AG08396 (cell line): ENCODE data around the gene CADPS.
A peak's percentile ranks its signal among the peaks of the same experiment; 100 is the strongest.

Experiments used
- DNase-seq: peaks from one replicate; pipeline ENCODE4 v3.0.0; 2012; ENCODE audit warnings: low spot score, mixed read lengths

The CADPS gene

DNA sequence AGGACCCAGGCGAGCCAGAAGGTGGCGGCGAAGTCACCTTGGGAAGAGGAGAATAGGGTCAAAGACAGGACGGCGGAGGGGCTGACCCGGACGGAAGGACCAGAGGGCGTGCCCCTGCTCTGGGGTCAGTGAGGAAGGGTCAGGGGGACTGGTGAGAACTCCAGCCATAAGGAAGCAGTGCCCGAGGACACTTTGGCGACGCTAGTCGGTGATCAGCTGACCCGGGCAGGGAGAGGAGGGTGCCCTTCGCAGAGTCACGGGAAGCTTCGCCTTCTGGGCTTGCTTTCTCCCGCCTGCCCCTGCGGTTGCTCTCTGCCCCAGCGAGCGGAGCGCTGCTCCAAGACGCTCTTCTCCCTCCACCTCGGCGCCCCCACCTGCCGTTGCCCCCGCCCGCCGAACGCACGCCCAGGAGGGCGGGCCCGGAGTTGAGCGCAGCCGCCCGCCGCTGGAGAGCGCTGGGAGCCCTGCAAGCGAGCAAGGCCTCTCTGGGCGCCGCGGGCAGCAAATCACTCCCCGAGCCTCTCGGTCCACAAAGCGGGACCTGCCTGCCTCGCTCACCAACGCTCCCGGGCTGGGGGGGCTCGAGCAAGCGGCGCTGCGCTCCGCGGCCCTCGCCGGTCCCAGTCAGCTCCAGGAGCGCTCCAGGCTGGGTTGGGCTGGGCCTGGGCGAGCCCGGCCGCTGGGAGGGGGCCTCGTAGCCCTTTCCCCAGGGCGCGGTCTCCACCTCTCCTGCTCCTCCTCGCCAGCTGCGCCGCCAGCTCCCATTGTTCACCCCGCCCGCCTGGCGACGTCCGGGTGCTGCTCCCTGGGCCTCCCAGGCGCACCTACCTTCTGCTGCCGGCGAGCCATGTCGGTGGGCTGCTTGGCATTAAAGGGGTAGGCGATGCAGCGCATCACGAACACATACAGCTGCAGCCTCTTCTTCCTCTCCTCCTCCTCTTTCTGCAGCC is 1.2 kb downstream of the CADPS start:
- peak; percentile 48 for DNase-seq

DNA sequence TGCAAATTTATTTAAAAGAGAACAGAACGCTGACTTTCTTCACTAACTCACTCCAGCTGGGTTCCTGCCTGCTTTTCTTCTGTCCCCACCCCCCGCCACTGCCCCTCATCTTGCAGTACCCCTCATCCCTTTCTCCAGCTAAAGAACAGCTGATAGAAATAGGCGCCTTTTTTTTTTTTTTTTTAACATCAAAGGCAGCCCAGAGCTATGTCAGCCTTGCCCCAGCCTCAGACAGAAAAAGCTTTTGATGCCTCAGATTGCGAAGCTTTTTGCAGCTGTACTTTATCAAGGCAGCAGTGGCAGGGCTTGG is 1.8 kb downstream of the CADPS start:
- DNase-seq, result peak; percentile 21

DNA sequence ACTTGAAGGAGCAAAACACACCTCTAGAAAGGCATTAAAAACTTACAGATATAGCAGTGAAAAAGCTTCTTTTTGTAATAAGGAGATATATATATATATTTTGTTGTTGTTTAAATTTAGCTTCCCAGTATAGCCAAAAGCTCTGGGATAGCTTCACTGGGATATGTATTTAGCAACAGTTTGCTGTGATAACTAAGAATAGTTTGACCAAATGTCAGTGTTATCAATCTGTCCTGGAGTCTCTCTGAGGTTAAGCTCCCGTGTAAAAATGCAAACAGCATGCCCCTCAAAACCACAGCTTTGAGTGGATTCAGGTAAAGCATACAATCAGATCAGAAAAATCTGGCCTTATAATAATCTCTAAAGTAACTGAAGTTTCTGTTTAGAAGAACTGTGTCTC is 2.9 kb downstream of the CADPS start:
- DNase-seq, result no peak

DNA sequence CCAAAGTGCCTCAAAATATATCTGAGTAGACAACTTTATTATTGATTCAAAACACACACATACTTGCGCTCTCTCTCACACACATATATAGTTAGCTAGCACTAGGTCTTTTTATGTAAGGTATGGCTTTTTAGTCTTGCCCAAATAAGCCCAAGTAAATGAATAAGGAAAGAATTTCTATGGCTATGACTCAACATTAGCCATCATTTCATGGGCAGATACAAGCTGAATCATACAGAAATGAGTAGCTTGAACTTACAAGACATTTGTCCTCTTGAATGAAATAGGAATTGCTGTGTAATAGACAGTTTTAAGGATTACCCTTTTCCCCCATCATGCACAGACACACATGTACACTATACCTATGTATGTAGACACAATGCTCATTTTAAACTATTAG is 4.9 kb downstream of the CADPS start:
- DNase-seq, result peak; percentile 21

DNA sequence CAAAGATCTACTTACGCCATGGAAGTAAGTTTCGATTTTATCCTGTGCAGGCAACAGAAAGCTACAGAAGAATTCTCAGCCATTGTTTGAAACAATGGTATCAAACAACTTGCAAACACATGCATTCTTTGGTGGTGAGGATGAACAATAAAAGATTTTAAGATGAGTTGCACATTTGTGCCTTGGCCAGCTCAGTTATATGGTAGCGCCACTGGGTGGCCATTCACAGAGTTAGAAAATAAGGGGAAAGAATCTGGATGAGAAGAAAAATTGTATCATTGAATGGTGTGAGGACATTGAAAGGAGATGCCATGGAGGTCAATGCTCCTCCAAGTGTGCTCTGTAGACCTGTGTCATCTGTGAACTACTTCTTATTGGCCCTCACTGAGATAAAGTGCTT is 11.6 kb downstream of the CADPS start:
- no peak for DNase-seq

DNA sequence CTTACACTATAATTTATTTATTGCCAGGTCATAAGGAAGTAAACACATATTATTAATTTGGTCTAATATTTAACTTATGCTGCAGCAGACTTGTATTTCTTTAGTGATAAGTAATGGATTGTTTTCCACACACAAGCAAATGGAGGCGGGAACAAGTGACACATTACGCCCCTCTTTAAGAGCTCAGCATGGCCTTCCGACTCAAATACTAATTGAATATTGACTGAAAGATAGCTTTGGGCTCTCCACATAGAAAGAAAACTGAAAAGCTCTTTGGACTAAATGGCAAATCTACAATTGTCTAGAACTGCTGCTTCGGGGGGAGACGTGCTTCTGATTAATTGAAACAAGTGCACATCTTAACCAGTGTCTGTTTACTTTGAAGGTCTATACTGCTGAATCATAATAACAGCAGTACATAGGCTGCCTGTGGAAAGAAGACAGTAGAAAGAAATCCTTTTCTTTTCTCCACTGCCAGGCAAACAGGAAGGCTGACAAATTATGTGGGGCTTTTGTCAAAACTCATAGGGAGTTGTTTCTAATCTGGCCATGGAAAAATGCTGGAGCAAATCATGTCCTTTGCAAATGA is 15.9 kb downstream of the CADPS start:
- no peak for DNase-seq

DNA sequence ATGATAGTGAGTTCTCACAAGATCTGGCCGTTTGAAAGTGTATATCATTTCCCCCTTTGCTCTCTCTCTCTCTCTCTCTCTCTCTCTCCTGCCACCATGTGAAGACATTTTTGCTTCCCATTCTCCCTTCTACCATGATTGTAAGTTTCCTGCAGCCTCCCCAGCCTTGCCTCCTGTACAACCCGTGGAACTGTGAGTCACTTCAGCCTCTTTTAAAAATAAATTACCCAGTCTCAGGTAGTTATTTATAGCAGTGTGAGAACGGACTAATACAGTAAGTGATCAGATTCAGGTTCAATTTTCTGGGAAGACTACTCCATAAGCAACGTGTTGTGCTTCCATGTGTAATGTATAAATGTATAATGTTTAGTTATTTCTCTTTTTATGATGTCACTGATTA is 29.2 kb downstream of the CADPS start:
- DNase-seq, result no peak

DNA sequence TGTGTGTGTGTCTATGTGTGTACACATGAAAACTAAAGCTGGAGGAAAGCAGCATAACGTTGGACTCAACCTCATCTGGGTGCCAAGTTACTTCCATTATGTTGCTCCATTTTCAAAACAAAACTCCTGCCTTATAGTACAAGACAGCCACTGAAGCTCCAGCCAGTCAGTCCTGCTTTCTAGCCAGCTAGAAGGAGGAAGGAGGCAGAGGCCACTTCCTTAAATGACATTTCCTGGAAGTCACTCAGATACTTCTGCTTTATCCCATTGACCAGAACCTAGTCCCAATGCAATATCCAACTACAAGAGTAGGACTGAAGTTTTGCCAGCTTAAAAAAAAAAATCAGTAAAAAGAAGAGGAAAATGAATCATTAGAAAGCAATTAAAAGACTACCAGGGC is 31.7 kb downstream of the CADPS start:
- no peak for DNase-seq

DNA sequence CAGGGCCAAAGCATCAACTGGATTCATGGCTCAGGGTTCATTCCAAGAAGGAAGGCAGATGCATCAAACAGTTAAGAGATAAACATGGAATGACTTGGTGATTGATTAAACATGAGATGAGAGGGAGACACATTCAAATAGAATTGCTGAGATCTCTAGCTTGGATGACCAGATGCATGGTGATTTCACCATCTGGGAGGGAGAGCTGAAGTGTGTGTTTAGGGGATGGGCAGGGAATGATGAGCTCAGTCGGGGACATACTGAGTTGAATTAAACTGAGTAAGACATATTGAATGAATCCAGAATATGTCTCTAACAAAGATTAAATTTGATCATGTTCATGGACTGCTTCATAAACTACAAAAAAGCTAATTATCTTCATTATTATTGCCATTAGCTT is 35.5 kb downstream of the CADPS start:
- no peak for DNase-seq

DNA sequence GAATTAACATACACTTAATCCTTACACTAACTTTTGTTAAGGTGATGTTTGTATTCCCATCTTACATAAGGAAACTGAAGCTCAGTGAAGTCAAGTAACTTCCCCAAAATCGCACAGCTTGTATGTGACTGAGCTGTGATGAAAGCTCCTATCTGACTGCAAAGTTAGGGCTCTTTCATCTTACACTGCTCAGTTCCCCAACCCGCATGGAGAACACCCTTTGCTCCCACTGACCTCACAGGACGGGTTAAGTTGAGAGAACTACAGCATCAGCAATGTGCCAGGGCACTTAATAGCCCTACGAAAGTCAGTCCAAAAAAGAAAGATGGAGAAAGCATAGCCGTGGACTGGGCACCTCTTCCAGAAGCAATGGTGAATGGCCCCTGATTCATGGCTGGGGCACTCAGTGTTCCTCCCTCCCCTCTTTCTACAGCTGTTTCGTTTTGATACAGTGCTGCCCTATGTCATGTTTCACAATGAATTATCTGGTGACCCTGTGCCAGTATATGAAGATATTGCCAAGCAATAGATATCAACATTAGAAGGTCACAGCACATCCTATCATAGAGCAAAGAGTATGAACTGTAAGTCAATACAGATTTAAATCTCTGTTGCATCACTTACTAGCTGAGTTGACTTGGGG is 38.0 kb downstream of the CADPS start:
- no peak for DNase-seq

DNA sequence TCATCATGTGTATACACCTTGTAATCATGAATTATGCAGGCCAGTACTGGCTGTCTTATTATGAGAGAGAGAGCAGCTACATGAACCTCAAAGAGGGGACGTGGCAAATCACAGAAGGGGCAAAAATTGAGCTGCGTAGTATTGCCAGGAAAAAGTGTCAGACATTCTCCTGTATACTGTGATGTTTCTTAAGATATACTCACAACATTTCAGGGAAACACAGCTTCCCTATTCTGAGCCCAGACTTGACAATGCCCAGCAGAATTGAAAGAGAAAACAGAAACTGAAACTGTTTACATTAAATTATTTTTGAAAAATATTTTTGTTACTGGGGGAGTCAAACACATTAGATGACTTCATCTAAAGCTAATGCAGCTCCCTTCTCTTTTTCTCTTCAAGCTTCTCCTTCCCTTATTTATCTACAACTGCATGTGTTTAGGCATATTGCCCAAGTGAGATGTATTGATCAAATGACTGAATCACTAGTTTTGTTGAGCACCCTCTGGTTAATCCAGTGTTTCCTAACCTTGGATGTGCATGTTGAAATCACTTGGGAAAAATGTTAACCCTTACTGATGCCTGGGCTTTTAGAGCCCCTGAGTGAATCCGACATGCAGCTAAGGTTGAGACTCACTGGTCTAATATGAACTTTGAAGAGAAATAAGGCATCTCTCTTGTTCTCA is 39.5 kb downstream of the CADPS start:
- DNase-seq, result no peak

DNA sequence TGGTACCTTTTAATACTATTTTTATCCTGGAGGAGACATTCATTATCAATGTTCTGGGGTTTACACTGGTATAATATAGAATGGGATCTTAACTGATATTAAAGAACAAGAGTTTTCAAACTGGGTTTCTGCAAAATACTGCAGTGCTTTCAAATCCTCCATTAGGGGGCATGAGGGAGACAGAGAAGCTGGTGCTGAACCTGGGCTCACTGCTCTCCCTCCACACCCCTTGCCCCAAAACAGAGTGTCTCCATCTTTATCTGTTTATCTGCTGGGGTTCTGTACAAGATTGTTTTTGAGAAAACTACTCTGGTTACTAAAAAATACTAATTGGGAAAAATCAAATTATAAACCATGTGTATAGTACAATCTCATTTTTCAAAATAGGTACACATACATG is 41.7 kb downstream of the CADPS start:
- DNase-seq, result no peak

DNA sequence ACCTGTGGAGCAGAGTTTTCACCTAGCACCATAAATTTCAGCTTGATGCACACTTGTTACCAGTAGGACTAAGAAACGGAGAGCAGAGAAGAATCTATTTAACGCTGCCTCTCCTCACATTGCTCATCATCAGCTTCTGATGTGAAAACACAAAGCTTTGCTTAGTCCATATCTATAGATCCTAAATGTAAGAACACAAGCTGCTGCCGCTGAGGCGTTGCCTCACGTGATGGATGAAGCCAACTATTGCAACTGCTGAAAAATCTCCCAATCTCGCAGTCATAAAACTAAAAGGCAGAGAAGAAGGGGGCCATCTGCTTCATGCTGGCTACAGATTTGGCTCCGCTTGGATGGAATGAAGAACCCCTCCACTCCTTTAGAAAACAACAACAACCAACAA is 42.7 kb downstream of the CADPS start:
- DNase-seq, result no peak

DNA sequence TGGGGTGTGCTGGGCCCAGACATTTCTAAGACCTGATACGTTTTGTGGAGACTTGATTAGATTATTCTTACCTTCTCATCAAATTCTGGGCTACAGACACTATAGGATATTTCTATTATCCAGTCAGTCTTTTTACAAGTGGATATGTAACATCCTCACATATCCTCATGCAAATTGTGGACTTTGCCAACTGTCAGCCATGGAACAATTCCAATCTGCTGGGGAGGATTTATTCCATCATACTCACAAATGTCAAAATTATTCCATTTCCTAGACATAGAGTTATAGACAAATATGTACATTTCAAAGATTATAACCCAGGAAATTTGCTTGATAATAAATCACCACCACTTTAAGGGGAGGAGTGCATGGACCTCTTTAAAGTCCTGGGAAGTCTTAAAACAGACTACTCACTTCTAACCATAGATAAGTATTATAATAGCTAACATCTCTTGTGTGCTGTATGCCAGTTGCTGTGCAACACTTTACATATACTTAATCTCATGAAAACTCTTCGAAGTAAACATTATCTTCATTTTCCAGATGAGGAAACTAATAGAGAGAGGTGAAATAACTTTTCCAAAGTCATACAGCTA is 44.4 kb downstream of the CADPS start:
- DNase-seq, result no peak

DNA sequence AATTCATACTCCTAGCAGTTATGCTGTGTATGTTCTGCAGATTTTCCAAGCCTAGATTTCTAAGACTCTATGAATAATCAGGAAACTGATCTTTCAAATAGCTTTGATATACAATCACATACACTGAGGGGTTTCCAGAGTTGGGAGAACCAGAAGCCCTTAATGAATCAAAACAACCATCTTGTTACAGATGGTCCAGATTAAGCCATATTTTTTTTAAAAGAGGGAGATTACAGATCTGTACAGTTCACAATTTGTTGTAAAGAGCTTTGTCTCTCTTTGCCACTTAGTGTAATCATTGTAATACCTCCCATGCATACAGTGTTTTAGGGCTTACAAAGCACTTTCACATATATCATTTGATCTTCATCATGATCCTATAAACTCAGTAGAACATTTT is 47.7 kb downstream of the CADPS start:
- no peak for DNase-seq

DNA sequence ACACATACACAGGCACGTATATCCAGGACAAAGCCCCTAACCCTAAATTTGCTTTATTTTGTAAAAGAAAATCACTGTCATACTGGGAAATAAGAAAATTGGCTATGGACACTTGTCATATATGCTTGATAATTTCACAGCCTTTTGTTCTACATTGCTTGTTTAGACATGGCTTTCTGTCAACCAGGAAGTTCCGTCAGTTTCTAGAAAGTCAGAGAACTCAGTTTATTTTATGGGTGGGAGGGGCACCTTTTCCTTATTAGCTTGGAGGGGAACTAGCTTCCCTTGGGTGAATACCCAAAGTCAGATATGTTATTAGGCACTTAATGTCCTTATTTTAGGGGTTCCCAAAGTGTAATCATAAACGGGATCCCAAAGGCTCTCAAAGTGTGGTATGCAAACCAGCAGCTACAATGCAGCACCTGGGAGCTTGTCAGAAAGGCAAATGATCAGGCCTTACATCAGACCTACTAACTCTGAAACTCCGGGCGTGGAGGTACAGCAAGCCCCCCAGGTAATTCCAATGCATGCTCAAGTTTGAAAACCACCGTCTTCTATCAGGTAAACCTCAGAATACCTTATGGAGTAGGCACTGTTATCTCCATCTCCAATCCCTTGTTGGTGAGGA is 50.1 kb downstream of the CADPS start:
- no peak for DNase-seq

DNA sequence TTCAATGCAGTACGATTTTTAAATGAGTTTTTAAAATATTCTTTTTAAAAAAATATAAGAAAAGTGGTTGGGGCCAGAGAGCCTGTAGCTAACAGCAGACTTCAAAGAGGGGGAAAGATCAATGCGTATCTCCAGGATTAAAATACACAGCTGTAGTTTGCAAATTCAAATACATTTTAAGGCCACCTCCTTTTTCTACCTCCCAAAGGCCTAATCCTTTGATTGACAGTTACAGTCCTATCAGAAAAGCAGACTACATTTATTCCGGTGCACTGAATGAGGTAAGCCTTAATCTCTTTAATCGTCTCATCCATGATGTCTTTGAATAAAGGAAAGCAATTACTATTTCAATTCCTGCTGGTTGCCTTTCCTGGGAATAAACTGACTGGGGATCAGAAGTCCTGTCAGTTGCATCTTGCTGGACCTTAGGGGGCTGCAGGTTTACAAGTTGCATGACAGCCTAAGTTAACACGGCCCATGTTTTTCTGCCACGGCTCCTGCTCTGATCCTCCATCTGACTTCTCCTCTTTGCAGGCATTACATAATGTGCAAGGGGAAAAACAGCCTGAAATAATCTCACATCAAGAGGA is 51.7 kb downstream of the CADPS start:
- DNase-seq, result no peak

DNA sequence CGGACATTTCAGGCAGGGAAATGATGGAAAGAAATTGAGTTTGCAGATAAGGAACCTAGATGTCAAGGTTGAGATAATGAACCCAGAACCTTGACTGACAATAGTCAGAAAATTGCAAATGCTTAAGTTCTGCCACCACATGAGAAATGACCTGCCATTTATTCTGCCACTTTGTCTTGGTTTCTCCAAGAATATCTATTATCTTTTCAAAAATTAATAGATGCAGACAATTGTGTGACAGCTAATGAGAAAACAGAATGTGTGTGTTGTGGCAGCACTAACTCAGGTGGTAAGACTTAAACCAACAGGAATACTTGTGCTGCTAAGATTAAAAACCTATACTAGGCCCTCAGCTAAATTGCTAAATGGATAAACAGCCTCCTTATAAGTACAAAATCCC is 52.3 kb downstream of the CADPS start:
- DNase-seq, result no peak

DNA sequence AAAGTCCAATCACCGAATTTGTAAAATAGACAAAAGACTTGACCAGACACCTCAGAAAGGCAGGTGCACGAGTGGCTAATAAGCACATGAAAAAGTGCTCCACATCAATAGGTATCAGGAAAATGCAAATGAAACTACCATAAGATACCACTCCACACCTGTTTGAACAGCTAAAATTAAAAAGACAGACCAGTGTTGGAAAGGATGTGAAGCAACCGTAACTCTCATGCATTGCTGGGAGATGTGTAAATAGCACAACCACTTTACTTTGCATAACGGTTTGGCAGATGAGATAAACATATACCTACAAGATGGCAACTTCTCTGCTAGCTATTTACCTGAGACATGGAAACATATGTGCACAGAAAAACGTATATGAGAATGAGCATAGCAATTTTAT is 56.9 kb downstream of the CADPS start:
- no peak for DNase-seq

DNA sequence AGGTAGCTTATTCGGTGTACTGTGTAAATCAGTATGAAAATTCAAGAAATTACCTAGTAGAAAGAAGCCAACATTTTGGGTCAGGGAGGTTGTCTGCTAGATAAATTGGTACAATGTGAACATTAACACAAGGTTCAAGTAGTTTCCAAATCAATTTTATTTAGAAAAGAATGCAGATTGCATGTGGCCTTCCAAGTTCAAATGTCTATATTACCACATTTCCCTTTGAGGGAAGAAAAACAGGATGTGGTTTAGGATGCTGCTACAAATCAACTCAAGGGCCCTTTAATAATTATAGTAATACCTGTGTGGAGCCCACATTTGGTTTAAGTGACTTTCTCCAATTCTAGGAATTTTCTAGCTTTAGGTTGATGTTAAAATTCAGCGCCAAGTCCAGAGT is 57.5 kb downstream of the CADPS start:
- DNase-seq, result no peak

DNA sequence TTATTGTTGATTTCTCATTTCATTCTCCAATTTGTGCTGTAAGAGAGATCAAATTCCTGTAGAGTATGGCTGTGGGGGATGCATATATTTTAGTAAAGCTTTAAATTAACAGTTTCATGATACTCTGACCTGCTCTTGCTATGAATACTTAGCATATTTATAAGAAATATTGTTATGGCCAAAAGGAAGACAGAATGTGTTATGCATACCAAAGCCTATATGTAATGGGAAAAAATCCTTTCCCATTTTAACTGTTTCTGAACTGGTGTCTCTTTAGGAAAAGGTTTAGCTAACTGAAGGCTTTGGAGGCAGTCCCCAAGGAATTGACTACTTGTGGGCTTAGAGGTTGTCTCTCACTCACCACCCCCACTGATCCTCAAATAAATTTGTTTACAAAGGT is 59.2 kb downstream of the CADPS start:
- no peak for DNase-seq

DNA sequence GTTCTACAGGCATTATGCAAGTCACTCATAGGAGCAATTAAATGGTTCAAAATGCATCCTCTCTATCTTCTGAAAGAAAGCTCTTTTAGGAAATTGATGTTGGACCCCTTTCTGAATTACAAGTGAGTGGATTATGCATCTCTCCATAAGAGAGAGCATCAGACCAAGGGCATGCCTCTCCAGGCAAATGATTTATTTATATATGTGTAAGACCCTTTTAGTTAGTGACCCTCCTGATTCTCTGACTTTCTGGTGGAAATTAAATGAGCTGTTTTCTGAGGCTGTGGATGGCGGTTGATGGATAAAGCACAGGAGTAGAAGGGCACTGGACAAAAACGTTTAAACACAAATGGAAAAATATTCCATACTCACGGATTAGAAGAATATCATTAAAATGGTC is 62.6 kb downstream of the CADPS start:
- no peak for DNase-seq
